GM12878 (cell line): Measurements from ENCODE around the gene APLP2. TPM values are rescaled to one million over a fixed set of nuclear protein-coding genes. Genes with fewer than 3 reads are reported as not detected.

Experiments
- ATAC-seq: fragments of 200-7000 bp; cut with Tn5 transposase; 3 replicates; pipeline ENCODE4 v1.9.1; 2020; ENCODE audit warnings: mild to moderate bottlenecking, moderate library complexity
- BruUV-seq: library from RNA; stranded (reverse); fragments of 400-500 nt; replicated peaks from 2 replicates; lab custom pipeline; 2021; lab: Mats Ljungman, UMichigan
- CTCF ChIA-PET: fragments of 300-600 bp; sonication (Branson Sonifier 250); formaldehyde crosslinking; extraction: SDS; loops from one replicate; lab custom pipeline; 2021; ENCODE audit warnings: inconsistent platforms; lab: Yijun Ruan, JAX
- POLR2A ChIA-PET: fragments of 350-600 bp; formaldehyde crosslinking; extraction: SDS; loops from one replicate; lab custom pipeline; 2021; ENCODE audit warnings: inconsistent platforms; lab: Charles Lee
- RAD21 ChIA-PET: fragments of 300-600 bp; sonication (Branson Sonifier 250); formaldehyde crosslinking; loops from one replicate; lab custom pipeline; 2023; ENCODE audit warnings: antibody characterized with exemption; ENCODE audit not compliant: unreplicated experiment; lab: Charles Lee
- SMC1A ChIA-PET: fragments of 300-600 bp; sonication (Branson Sonifier 250); formaldehyde crosslinking; loops from one replicate; lab custom pipeline; 2023; ENCODE audit not compliant: unreplicated experiment, uncharacterized antibody; lab: Charles Lee
- DNase-seq: peaks from one replicate; pipeline ENCODE4 v3.0.0-alpha.2; 2011; ENCODE audit warnings: low read depth, low spot score
- FAIRE-seq: peaks from 3 replicates; lab custom pipeline; 2011; peaks lifted over from hg19 to GRCh38; lab: Jason Lieb, UNC
- H2AFZ ChIP-seq: 2 replicates; pipeline ENCODE4 v1.6.0; 2011; ENCODE audit warnings: low read depth, low read length, control low read depth; ENCODE audit not compliant: control insufficient read depth
- H3K27ac ChIP-seq: 2 replicates; pipeline ENCODE4 v1.5.1; 2011; ENCODE audit warnings: control low read depth; ENCODE audit not compliant: control insufficient read depth, insufficient read depth
- H3K27me3 ChIP-seq, 2 experiments: replicated peaks in 1 of 2; 2 replicates each; pipeline versions ENCODE4 v1.6.0 to v1.6.1; 2011; ENCODE audit warnings: low read length in 1 of 2; ENCODE audit not compliant: control insufficient read depth in 2 of 2, insufficient read depth in 2 of 2
- H3K36me3 ChIP-seq, 2 experiments: 2 replicates each; pipeline ENCODE4 v1.5.1; 2011; ENCODE audit warnings: low read length in 1 of 2; ENCODE audit not compliant: control insufficient read depth in 2 of 2, insufficient read depth in 2 of 2
- H3K4me1 ChIP-seq: 2 replicates; pipeline ENCODE4 v1.6.1; 2011; ENCODE audit warnings: mild to moderate bottlenecking, low read length, moderate library complexity, mixed read lengths; ENCODE audit not compliant: control insufficient read depth, insufficient read depth
- H3K4me2 ChIP-seq: 2 replicates; pipeline ENCODE4 v1.6.0; 2011; ENCODE audit warnings: control low read depth; ENCODE audit not compliant: control insufficient read depth, insufficient read depth
- H3K4me3 ChIP-seq: fragments of 200-600 bp; sonication (generic); 2 replicates; pipeline ENCODE4 v1.5.1; 2016
- H3K79me2 ChIP-seq: 2 replicates; pipeline ENCODE4 v1.6.0; 2011; ENCODE audit warnings: low read length; ENCODE audit not compliant: control insufficient read depth, insufficient read depth
- H3K9ac ChIP-seq: 2 replicates; pipeline ENCODE4 v1.8.0; 2011; ENCODE audit warnings: low read length, control low read depth, mixed read lengths; ENCODE audit not compliant: control insufficient read depth, insufficient read depth
- H3K9me3 ChIP-seq: replicated peaks from 3 replicates; pipeline ENCODE4 v1.5.1; 2011; ENCODE audit warnings: mild to moderate bottlenecking, low read length; ENCODE audit not compliant: control insufficient read depth, insufficient read depth
- H4K20me1 ChIP-seq: 2 replicates; pipeline ENCODE4 v1.6.0; 2011; ENCODE audit not compliant: control insufficient read depth, insufficient read depth
- DPF2 ChIP-seq: fragments of 450-650 bp; IDR thresholded peaks from 2 replicates; pipeline ENCODE4 v1.6.1; 2017; ENCODE audit warnings: mild to moderate bottlenecking
- EED ChIP-seq: sonication (generic); IDR thresholded peaks from 2 replicates; pipeline ENCODE4 v1.6.1; 2016; ENCODE audit warnings: antibody characterized with exemption, low read depth
- EGR1 ChIP-seq, 2 experiments: IDR thresholded peaks; 1 replicate in 1 of 2; 2 replicates in 1 of 2; pipeline ENCODE4 v1.6.1; 2011 to 2012; ENCODE audit warnings: low read depth in 2 of 2, low read length in 2 of 2, borderline replicate concordance in 1 of 2, mild to moderate bottlenecking in 1 of 2, moderate library complexity in 1 of 2
- FOXK2 ChIP-seq: fragments of 450-650 bp; IDR thresholded peaks from 2 replicates; pipeline ENCODE4 v1.6.1; 2017; ENCODE audit warnings: mild to moderate bottlenecking, moderate library complexity
- IKZF1 ChIP-seq: fragments of 450-650 bp; conservative IDR thresholded peaks from 2 replicates; pipeline ENCODE4 v1.6.1; 2017; ENCODE audit warnings: antibody characterized with exemption, mild to moderate bottlenecking
- MEF2B ChIP-seq: fragments of 450-650 bp; IDR thresholded peaks from 2 replicates; pipeline ENCODE4 v1.6.1; 2018; ENCODE audit warnings: mild to moderate bottlenecking, moderate library complexity; ENCODE audit not compliant: partially characterized antibody, poor library complexity, severe bottlenecking
- NR2F1 ChIP-seq: fragments of 450-650 bp; conservative IDR thresholded peaks from 2 replicates; pipeline ENCODE4 v1.6.1; 2017; ENCODE audit warnings: mild to moderate bottlenecking
- RUNX3 ChIP-seq: IDR thresholded peaks from 2 replicates; pipeline ENCODE4 v1.6.1; 2012; ENCODE audit warnings: low read length, inconsistent platforms
- TCF12 ChIP-seq: IDR thresholded peaks from 2 replicates; pipeline ENCODE4 v1.6.1; 2011; ENCODE audit warnings: low read depth, mild to moderate bottlenecking, low read length
- TCF3 ChIP-seq: IDR thresholded peaks from 2 replicates; pipeline ENCODE4 v1.6.1; 2012; ENCODE audit warnings: low read depth, mild to moderate bottlenecking, low read length, borderline replicate concordance; ENCODE audit not compliant: insufficient read depth
- WGBS: methylation state at CpG from one replicate; pipeline ENCODE4 v1.1.6; 2016; ENCODE audit warnings: low lambda C conversion rate; ENCODE audit not compliant: insufficient replicate concordance, insufficient coverage; ENCODE audit errors: missing lambda C conversion rate; 5-methylcytosine and 5-hydroxymethylcytosine counted together
- in situ Hi-C: fragments of 300-500 bp; cut with MboI; formaldehyde crosslinking; loops from 9 replicates; pipeline ENCODE4 v1.14.3; 2018; ENCODE audit warnings: mixed read lengths
- intact Hi-C: fragments of 100-400 bp; cut with micrococcal nuclease; formaldehyde crosslinking; loops from one replicate; pipeline ENCODE4 v1.14.2; 2022; ENCODE audit not compliant: unreplicated experiment
- polyA plus RNA-seq, 11 experiments: library from polyadenylated mRNA; depleted of rRNA in 4 of 11; unstranded in 6 of 11; stranded (reverse) in 5 of 11; fragments of >200 nt; fragmentation: Nextera tagmentation in 4 of 11; fragmentation: Illumina TruSeq in 1 of 11; extraction: Ambion mirVana in 4 of 11; extraction: Trizol in 1 of 11; gene quantifications; 1 replicate in 1 of 11; 2 replicates in 10 of 11; pipeline versions ENCODE4 v1.2.1 to v1.2.3, GENCODE V29; 2011 to 2016; ENCODE audit warnings: inconsistent platforms in 2 of 11, missing spikeins in 2 of 11, low read depth in 1 of 11
- total RNA-seq, 4 experiments: library from RNA; depleted of rRNA in 3 of 4; stranded (reverse); fragments of >200 nt in 3 of 4; fragmentation: Illumina TruSeq in 1 of 4; extraction: Trizol in 1 of 4; gene quantifications; 2 replicates each; pipeline versions ENCODE4 v1.2.1 to v1.2.3, GENCODE V29; 2013 to 2021
- TF ChIP-seq, protein P1 (sequence below): IDR thresholded peaks from 2 replicates; pipeline ENCODE4 v1.6.1; 2011; ENCODE audit warnings: borderline replicate concordance, low read depth, mild to moderate bottlenecking, moderate library complexity, mixed read lengths, low read length; ENCODE audit not compliant: insufficient read depth; ENCODE audit errors: extremely low read length
- TF ChIP-seq, protein P2 (sequence below): fragments of 450-650 bp; IDR thresholded peaks from 2 replicates; pipeline ENCODE4 v1.6.1; 2016; ENCODE audit warnings: mild to moderate bottlenecking
- TF ChIP-seq, protein P3 (sequence below): fragments of 450-650 bp; IDR thresholded peaks from 2 replicates; pipeline ENCODE4 v1.6.1; 2017; ENCODE audit warnings: low read depth, mild to moderate bottlenecking, moderate library complexity

Gene APLP2
- total and polyA plus RNA-seq, 10 of the 15 experiments (the other 5 are each of a cell fraction or from before 2014, with no cell fraction given) = 2.3 to 38.8 (median 21.3) TPM

DNA sequence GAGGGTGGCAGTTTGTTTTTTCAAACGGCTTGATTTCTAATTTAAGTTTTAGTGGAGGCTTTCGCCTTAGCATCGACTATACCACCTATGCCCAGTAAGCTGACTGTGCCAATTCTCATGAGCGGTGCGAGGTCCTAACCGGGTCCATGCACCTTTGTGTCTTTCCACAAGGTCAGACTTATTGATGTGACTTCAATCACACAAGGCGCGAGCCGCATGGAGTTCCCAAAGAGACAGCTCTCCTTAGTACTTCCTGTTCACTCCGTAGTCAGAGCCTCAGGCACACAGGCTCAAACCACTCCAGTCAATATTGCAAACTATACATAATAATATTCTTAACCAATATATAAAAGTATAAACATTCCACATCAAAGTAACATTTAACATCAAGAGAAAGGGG is 108.1 kb downstream of the APLP2 start (continued):
- TF ChIP-seq, protein P1, sequence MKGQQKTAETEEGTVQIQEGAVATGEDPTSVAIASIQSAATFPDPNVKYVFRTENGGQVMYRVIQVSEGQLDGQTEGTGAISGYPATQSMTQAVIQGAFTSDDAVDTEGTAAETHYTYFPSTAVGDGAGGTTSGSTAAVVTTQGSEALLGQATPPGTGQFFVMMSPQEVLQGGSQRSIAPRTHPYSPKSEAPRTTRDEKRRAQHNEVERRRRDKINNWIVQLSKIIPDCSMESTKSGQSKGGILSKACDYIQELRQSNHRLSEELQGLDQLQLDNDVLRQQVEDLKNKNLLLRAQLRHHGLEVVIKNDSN = no peak
- TF ChIP-seq, protein P2, sequence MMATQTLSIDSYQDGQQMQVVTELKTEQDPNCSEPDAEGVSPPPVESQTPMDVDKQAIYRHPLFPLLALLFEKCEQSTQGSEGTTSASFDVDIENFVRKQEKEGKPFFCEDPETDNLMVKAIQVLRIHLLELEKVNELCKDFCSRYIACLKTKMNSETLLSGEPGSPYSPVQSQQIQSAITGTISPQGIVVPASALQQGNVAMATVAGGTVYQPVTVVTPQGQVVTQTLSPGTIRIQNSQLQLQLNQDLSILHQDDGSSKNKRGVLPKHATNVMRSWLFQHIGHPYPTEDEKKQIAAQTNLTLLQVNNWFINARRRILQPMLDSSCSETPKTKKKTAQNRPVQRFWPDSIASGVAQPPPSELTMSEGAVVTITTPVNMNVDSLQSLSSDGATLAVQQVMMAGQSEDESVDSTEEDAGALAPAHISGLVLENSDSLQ = no peak
- TF ChIP-seq FOXK2 = no peak
- no peak for TF ChIP-seq EGR1 (IDR thresholded peaks at IDR 0.05; ENCODE audit: borderline replicate concordance in 1 of 2, low read depth in 2 of 2, low read length in 2 of 2)

DNA sequence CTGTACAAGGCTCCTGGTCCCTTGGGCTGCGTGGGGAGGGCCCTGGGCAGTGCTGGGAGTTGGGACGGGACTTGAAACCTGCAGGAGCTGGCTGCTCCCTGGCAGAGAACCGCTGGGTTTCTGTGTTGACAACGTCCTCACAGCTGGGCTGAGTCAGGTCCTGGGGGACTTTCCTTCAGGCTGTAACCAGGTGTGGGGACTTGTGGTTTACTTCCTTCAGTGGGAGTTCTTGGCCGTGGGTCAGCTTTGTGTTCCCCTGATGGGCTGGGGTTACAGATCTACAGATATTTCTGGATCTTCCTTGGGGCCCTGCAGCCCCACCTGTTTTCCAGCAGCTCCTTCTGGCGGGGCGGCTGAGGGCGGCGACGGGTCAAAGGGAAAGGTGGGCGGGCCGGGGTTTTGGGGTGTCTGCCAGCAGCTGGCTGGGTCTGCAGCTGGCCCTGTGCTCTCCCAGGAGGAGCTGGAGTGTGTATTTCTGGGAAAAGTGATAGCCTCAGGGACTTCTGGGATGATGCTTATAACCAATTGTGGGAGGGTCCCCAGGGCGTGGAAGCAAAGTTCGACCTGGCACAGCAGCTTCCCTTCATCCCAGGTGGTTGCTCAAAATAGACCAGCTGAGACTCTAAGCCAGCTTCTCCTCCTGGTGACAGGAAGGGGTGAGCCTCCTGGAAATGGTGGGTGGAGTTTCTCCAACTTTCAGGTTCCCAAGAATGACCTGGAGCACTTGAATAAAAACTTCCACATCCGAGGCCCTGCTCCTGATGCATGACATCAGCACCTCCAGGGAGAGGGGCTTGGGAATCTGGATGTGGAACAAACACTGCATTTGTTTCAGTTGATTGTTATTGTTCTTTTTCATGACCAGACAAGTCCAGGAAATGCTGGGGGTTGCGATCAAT is 109.0 kb downstream of the APLP2 start:
- H3K4me1 ChIP-seq = peaks cover 35% of the 10 kb centered on the region
- intact Hi-C loops (no loop called here), in situ Hi-C loops (no loop called here)
- no peak overlapping the region for H3K4me3 ChIP-seq
- WGBS = 23% methylated on average over 16 of the region's 16 CpGs
- BruUV-seq = no TSS peak
- RAD21 ChIA-PET = interaction anchor here (0.7 to 1.2 kb wide), 4 partner anchors 13 to 32 kb away, joined by 3 to 4 read pairs (median 4); no protein-coding TSS in a partner anchor
- DNase-seq (no peak), ATAC-seq (peak; percentile 32), FAIRE-seq (no peak)
- no peak overlapping the region for H3K9ac ChIP-seq
- no peaks in the 10 kb centered on the region; the same call in 2 of the 3 replicates for H3K9me3 ChIP-seq
- CTCF ChIA-PET = interaction anchor here (1.0 to 2.0 kb wide), 4 partner anchors 11 to 30 kb away, joined by 3 to 6 read pairs (median 4); no protein-coding TSS in a partner anchor
- H3K79me2 ChIP-seq = no peaks in the 10 kb centered on the region
- no peak overlapping the region for H2AFZ ChIP-seq
- H3K4me2 ChIP-seq = peak overlapping the region; percentile 30; the same call in 1 of the 2 replicates
- H4K20me1 ChIP-seq = no peaks in the 10 kb centered on the region
- H3K27ac ChIP-seq = no peak overlapping the region
- no peaks in the 10 kb centered on the region for H3K27me3 ChIP-seq
- POLR2A ChIA-PET = interaction anchor here (0.5 to 1.5 kb wide), 6 partner anchors 11 to 160 kb away, joined by 3 to 7 read pairs (median 5); partner anchors contain the start of gene ST14
- SMC1A ChIA-PET = interaction anchor here (2.1 to 5.2 kb wide), 3 partner anchors 11 to 27 kb away, joined by 5 to 37 read pairs (median 21); no protein-coding TSS in a partner anchor
- H3K36me3 ChIP-seq = no peaks in the 10 kb centered on the region
- TF ChIP-seq TCF12 (peak; percentile 87), MEF2B (peak; percentile 23), EED (peak; percentile 80), TCF3 (0 out of 2 replicates have a peak, but pooled peaks have one; percentile 50), DPF2 (0 out of 2 replicates have a peak, but pooled peaks have one; percentile 22), NR2F1 (0 out of 2 replicates have a peak, but pooled peaks have one; percentile 27), RUNX3 (peak; percentile 73), IKZF1 (peak; percentile 79)
- TF ChIP-seq, protein P3, sequence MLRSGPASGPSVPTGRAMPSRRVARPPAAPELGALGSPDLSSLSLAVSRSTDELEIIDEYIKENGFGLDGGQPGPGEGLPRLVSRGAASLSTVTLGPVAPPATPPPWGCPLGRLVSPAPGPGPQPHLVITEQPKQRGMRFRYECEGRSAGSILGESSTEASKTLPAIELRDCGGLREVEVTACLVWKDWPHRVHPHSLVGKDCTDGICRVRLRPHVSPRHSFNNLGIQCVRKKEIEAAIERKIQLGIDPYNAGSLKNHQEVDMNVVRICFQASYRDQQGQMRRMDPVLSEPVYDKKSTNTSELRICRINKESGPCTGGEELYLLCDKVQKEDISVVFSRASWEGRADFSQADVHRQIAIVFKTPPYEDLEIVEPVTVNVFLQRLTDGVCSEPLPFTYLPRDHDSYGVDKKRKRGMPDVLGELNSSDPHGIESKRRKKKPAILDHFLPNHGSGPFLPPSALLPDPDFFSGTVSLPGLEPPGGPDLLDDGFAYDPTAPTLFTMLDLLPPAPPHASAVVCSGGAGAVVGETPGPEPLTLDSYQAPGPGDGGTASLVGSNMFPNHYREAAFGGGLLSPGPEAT = peak; percentile 57; the same call in 1 of the 2 replicates
